Measurements from ENCODE around the gene MAPK11. TPM values are rescaled to one million over a fixed set of nuclear protein-coding genes. Genes with fewer than 3 reads are reported as not detected.

Gene MAPK11
- total and polyA plus RNA-seq, 9 of the 15 experiments (the other 6 are each of a cell fraction or from before 2014, with no cell fraction given) = 0.06 to 14.6 (median 5.3) TPM

DNA sequence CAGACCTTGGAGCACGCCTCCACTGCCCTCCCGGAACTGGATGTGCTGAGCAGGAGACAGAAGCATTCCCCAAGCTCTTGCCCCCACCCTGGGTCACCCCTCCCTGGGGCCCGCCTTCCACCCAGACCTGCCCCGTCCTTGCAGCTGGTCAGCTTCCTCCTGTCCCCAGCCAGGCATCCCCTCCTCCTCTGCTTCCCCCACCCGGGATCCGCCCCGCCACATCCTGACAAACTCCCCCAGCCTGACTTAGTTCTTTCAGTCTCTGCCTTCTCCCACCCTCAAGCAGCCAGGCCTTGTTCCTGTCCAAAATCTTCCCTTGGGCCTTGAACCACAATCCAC is 38.4 kb upstream of the MAPK11 start (continued):
- TF ChIP-seq, protein P1, sequence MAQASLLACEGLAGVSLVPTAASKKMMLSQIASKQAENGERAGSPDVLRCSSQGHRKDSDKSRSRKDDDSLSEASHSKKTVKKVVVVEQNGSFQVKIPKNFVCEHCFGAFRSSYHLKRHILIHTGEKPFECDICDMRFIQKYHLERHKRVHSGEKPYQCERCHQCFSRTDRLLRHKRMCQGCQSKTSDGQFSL (CRISPR knock-in tag; IDR thresholded peaks at IDR 0.05) = no peak
- TF ChIP-seq, protein P1 (tag; IDR thresholded peaks at IDR 0.05) = no peak
- TF ChIP-seq HIVEP1 (CRISPR knock-in tag; IDR thresholded peaks at IDR 0.05) = no peak
- no peak for TF ChIP-seq ZNF12 (CRISPR knock-in tag; IDR thresholded peaks at IDR 0.05)
- 0 out of 2 replicates have a peak, but pooled peaks have one; percentile 30 for TF ChIP-seq CBFA2T3 (IDR thresholded peaks at IDR 0.05)
- TF ChIP-seq, protein P2, sequence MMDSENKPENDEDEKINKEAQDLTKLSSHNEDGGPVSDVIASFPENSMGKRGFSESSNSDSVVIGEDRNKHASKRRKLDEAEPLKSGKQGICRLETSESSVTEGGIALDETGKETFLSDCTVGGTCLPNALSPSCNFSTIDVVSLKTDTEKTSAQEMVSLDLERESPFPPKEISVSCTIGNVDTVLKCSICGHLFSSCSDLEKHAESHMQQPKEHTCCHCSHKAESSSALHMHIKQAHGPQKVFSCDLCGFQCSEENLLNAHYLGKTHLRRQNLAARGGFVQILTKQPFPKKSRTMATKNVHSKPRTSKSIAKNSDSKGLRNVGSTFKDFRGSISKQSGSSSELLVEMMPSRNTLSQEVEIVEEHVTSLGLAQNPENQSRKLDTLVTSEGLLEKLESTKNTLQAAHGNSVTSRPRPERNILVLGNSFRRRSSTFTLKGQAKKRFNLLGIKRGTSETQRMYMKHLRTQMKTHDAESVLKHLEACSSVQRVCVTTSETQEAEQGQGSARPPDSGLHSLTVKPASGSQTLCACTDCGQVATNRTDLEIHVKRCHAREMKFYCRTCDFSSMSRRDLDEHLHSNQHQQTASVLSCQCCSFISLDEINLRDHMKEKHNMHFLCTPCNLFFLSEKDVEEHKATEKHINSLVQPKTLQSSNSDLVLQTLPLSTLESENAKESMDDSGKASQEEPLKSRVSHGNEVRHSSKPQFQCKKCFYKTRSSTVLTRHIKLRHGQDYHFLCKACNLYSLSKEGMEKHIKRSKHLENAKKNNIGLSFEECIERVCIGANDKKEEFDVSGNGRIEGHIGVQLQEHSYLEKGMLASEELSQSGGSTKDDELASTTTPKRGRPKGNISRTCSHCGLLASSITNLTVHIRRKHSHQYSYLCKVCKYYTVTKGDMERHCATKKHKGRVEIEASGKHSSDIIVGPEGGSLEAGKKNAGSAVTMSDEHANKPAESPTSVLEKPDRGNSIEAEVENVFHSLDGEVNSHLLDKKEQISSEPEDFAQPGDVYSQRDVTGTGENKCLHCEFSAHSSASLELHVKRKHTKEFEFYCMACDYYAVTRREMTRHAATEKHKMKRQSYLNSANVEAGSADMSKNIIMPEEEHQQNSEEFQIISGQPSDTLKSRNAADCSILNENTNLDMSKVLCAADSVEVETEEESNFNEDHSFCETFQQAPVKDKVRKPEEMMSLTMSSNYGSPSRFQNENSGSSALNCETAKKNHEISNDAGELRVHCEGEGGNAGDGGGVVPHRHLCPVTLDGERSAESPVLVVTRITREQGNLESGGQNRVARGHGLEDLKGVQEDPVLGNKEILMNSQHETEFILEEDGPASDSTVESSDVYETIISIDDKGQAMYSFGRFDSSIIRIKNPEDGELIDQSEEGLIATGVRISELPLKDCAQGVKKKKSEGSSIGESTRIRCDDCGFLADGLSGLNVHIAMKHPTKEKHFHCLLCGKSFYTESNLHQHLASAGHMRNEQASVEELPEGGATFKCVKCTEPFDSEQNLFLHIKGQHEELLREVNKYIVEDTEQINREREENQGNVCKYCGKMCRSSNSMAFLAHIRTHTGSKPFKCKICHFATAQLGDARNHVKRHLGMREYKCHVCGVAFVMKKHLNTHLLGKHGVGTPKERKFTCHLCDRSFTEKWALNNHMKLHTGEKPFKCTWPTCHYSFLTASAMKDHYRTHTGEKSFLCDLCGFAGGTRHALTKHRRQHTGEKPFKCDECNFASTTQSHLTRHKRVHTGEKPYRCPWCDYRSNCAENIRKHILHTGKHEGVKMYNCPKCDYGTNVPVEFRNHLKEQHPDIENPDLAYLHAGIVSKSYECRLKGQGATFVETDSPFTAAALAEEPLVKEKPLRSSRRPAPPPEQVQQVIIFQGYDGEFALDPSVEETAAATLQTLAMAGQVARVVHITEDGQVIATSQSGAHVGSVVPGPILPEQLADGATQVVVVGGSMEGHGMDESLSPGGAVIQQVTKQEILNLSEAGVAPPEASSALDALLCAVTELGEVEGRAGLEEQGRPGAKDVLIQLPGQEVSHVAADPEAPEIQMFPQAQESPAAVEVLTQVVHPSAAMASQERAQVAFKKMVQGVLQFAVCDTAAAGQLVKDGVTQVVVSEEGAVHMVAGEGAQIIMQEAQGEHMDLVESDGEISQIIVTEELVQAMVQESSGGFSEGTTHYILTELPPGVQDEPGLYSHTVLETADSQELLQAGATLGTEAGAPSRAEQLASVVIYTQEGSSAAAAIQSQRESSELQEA (IDR thresholded peaks at IDR 0.05; ENCODE audit: low read depth) = no peak
- TF ChIP-seq ZKSCAN3 (CRISPR knock-in tag; IDR thresholded peaks at IDR 0.05) = no peak
- no peak for TF ChIP-seq POU5F1 (IDR thresholded peaks at IDR 0.05; ENCODE audit: borderline replicate concordance, low read depth, low read length, partially characterized antibody)
- TF ChIP-seq ZSCAN29 (IDR thresholded peaks at IDR 0.05) = no peak
- peak; percentile 29 to 63; a peak in 2 of 4 replicates for TF ChIP-seq MAZ (CRISPR knock-in tag; conservative IDR thresholded peaks at IDR 0.05 in 1 of 2, IDR thresholded peaks at IDR 0.05 in 1 of 2)
- TF ChIP-seq, protein P3, sequence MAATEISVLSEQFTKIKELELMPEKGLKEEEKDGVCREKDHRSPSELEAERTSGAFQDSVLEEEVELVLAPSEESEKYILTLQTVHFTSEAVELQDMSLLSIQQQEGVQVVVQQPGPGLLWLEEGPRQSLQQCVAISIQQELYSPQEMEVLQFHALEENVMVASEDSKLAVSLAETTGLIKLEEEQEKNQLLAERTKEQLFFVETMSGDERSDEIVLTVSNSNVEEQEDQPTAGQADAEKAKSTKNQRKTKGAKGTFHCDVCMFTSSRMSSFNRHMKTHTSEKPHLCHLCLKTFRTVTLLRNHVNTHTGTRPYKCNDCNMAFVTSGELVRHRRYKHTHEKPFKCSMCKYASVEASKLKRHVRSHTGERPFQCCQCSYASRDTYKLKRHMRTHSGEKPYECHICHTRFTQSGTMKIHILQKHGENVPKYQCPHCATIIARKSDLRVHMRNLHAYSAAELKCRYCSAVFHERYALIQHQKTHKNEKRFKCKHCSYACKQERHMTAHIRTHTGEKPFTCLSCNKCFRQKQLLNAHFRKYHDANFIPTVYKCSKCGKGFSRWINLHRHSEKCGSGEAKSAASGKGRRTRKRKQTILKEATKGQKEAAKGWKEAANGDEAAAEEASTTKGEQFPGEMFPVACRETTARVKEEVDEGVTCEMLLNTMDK (IDR thresholded peaks at IDR 0.05; ENCODE audit: borderline replicate concordance, insufficient read depth, low read depth, low read length, poor library complexity, severe bottlenecking) = no peak
- no peak for TF ChIP-seq ZNF584 (CRISPR knock-in tag; IDR thresholded peaks at IDR 0.05; ENCODE audit: low read depth)
- peak; percentile 48 for TF ChIP-seq POLR2A (conservative IDR thresholded peaks at IDR 0.05)
- TF ChIP-seq, protein P4, sequence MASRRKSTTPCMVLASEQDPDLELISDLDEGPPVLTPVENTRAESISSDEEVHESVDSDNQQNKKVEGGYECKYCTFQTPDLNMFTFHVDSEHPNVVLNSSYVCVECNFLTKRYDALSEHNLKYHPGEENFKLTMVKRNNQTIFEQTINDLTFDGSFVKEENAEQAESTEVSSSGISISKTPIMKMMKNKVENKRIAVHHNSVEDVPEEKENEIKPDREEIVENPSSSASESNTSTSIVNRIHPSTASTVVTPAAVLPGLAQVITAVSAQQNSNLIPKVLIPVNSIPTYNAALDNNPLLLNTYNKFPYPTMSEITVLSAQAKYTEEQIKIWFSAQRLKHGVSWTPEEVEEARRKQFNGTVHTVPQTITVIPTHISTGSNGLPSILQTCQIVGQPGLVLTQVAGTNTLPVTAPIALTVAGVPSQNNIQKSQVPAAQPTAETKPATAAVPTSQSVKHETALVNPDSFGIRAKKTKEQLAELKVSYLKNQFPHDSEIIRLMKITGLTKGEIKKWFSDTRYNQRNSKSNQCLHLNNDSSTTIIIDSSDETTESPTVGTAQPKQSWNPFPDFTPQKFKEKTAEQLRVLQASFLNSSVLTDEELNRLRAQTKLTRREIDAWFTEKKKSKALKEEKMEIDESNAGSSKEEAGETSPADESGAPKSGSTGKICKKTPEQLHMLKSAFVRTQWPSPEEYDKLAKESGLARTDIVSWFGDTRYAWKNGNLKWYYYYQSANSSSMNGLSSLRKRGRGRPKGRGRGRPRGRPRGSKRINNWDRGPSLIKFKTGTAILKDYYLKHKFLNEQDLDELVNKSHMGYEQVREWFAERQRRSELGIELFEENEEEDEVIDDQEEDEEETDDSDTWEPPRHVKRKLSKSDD (conservative IDR thresholded peaks at IDR 0.05; ENCODE audit: low read length) = no peak
- TF ChIP-seq ZNF76 (CRISPR knock-in tag; IDR thresholded peaks at IDR 0.05; ENCODE audit: borderline replicate concordance) = no peak
- TF ChIP-seq ZNF586 (CRISPR knock-in tag; conservative IDR thresholded peaks at IDR 0.05) = no peak

All from K562 (cell line).